HepG2 (cell line): ENCODE results near the gene FAM43B. TPM values are rescaled to one million over a fixed set of nuclear protein-coding genes. Genes with fewer than 3 reads are reported as not detected.

ENCODE experiments used
- BRD4 ChIP-seq: sonication (generic); formaldehyde crosslinking; IDR thresholded peaks from 2 replicates; pipeline ENCODE4 v1.4.0; 2020; ENCODE audit warnings: missing genetic modification reagents
- FOSL1 ChIP-seq: sonication (generic); formaldehyde crosslinking; IDR thresholded peaks from 2 replicates; pipeline ENCODE4 v1.9.0; 2021; ENCODE audit warnings: missing genetic modification reagents, borderline replicate concordance
- FOSL2 ChIP-seq: sonication (generic); formaldehyde crosslinking; IDR thresholded peaks from 2 replicates; pipeline ENCODE4 v1.4.0; 2020; ENCODE audit warnings: missing genetic modification reagents
- GTF2F1 ChIP-seq: fragments of 150-350 bp; IDR thresholded peaks from 2 replicates; pipeline ENCODE4 v1.6.1; 2014; ENCODE audit warnings: low read length
- IKZF4 ChIP-seq: sonication (generic); formaldehyde crosslinking; IDR thresholded peaks from 2 replicates; pipeline ENCODE4 v1.5.1; 2020; ENCODE audit warnings: borderline replicate concordance, mild to moderate bottlenecking, low read depth, missing genetic modification reagents; ENCODE audit errors: not compliant biosample characterization
- PHF8 ChIP-seq: sonication (generic); formaldehyde crosslinking; IDR thresholded peaks from 2 replicates; pipeline ENCODE4 v1.5.0; 2020; ENCODE audit warnings: missing genetic modification reagents
- SMARCE1 ChIP-seq: fragments of 450-650 bp; IDR thresholded peaks from 2 replicates; pipeline ENCODE4 v1.6.1; 2017; ENCODE audit warnings: borderline replicate concordance
- SNAPC2 ChIP-seq: sonication (generic); formaldehyde crosslinking; IDR thresholded peaks from 2 replicates; pipeline ENCODE4 v1.8.1; 2022; ENCODE audit warnings: mild to moderate bottlenecking, missing genetic modification reagents
- ZBTB20 ChIP-seq: sonication (generic); formaldehyde crosslinking; IDR thresholded peaks from 2 replicates; pipeline ENCODE4 v1.8.1; 2023; ENCODE audit warnings: missing genetic modification reagents, low read depth, mild to moderate bottlenecking, borderline replicate concordance
- ZNF136 ChIP-seq: sonication (generic); formaldehyde crosslinking; IDR thresholded peaks from 2 replicates; pipeline ENCODE4 v1.8.1; 2022; ENCODE audit warnings: low read depth, mild to moderate bottlenecking, moderate library complexity, missing genetic modification reagents
- ZNF207 ChIP-seq: fragments of 450-650 bp; IDR thresholded peaks from 2 replicates; pipeline ENCODE4 v1.6.1; 2016; ENCODE audit warnings: antibody characterized with exemption, borderline replicate concordance
- ZNF343 ChIP-seq: sonication (generic); formaldehyde crosslinking; IDR thresholded peaks from 2 replicates; pipeline ENCODE4 v1.4.0; 2020; ENCODE audit warnings: mild to moderate bottlenecking, missing genetic modification reagents
- ZNF383 ChIP-seq: sonication (generic); formaldehyde crosslinking; IDR thresholded peaks from 2 replicates; pipeline ENCODE4 v1.4.0; 2020; ENCODE audit warnings: missing genetic modification reagents, mild to moderate bottlenecking, borderline replicate concordance
- ZNF563 ChIP-seq: sonication (generic); formaldehyde crosslinking; IDR thresholded peaks from 2 replicates; pipeline ENCODE4 v1.8.0; 2022; ENCODE audit warnings: mild to moderate bottlenecking, moderate library complexity, missing genetic modification reagents
- ZNF777 ChIP-seq: sonication (generic); formaldehyde crosslinking; IDR thresholded peaks from 2 replicates; pipeline ENCODE4 v1.4.0; 2020; ENCODE audit warnings: missing genetic modification reagents
- polyA plus RNA-seq, 8 experiments: library from polyadenylated mRNA; depleted of rRNA in 3 of 8; stranded (reverse) in 7 of 8; unstranded in 1 of 8; fragments of >200 nt; fragmentation: Illumina TruSeq in 4 of 8; extraction: Trizol in 4 of 8; gene quantifications; 2 replicates each; pipeline versions ENCODE4 v1.2.1 to v1.2.3, GENCODE V29; 2011 to 2016; ENCODE audit warnings: low read depth in 4 of 8, missing spikeins in 1 of 8, mixed read lengths in 1 of 8; ENCODE audit not compliant: insufficient read depth in 1 of 8
- total RNA-seq, 5 experiments: library from RNA; depleted of rRNA; stranded (reverse); fragments of >200 nt; fragmentation: Illumina TruSeq; extraction: Trizol; gene quantifications; 2 replicates each; pipeline ENCODE4 v1.2.3, GENCODE V29; 2016; ENCODE audit warnings: low read depth in 1 of 5
- TF ChIP-seq, protein P1 (sequence below): sonication (generic); formaldehyde crosslinking; IDR thresholded peaks from 2 replicates; pipeline ENCODE4 v1.4.0; 2020; ENCODE audit warnings: mild to moderate bottlenecking, missing genetic modification reagents
- TF ChIP-seq, protein P2 (sequence below): sonication (generic); formaldehyde crosslinking; IDR thresholded peaks from 2 replicates; pipeline ENCODE4 v1.8.0; 2022; ENCODE audit warnings: mild to moderate bottlenecking, missing genetic modification reagents, borderline replicate concordance
- TF ChIP-seq, protein P3 (sequence below): sonication (generic); formaldehyde crosslinking; IDR thresholded peaks from 2 replicates; pipeline ENCODE4 v1.4.0; 2020; ENCODE audit warnings: missing genetic modification reagents
- TF ChIP-seq, protein P4 (sequence below): sonication (generic); formaldehyde crosslinking; IDR thresholded peaks from 2 replicates; pipeline ENCODE4 v1.5.1; 2020; ENCODE audit warnings: mild to moderate bottlenecking, missing genetic modification reagents

Gene FAM43B
- total and polyA plus RNA-seq, 2 of the 13 experiments (the other 11 are each of a cell fraction or from before 2014, with no cell fraction given) = 0.63 to 3.7 TPM

DNA sequence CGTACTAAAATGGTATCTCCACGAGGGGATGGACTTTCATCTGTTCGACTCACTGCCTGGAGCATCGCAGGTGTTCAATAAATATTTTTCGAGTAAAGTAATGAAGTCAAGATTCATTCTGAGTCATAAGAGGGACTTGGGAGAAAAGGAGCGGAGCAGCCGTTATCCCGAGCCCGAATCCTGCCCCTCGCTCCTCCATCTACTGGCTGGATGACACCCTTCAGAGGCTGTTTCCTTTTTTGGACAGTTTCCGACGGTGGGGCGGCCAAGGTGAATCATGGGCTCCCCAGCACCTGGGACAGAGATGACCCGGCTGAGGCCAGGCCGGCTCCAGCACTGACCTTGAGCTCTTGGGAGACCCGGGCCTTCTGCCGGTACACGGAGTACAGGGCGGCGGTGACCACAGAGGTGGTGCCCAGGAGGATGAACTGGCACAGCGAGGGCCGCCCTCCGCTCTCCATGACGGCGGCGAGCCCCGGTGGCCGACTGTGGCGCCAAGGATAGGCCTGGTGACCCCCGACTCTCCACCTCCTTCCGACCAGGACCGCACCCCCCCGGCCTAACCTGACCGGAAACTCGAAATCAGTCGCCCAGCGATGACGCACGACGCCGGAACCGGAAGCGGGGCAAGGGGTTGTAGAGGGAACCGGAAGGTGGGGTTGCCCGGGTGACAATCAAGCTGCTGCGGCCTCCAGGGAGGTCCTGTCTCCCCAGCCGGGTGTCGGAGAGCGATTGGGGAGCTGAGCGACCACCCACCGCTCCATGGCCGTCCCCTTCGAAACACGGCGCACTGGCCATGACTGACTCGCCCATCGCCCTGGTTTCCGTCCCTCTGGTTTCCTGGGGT is 44.6 kb upstream of the FAM43B start, which contains the start of gene MUL1 (continued):
- no peak for TF ChIP-seq IKZF4 (CRISPR knock-in tag)
- no peak for TF ChIP-seq FOSL1 (CRISPR knock-in tag)
- no peak for TF ChIP-seq ZNF383 (CRISPR knock-in tag)
- TF ChIP-seq BRD4 = peak; percentile 72; the same call in 1 of the 2 replicates
- no peak for TF ChIP-seq GTF2F1
- TF ChIP-seq, protein P1, sequence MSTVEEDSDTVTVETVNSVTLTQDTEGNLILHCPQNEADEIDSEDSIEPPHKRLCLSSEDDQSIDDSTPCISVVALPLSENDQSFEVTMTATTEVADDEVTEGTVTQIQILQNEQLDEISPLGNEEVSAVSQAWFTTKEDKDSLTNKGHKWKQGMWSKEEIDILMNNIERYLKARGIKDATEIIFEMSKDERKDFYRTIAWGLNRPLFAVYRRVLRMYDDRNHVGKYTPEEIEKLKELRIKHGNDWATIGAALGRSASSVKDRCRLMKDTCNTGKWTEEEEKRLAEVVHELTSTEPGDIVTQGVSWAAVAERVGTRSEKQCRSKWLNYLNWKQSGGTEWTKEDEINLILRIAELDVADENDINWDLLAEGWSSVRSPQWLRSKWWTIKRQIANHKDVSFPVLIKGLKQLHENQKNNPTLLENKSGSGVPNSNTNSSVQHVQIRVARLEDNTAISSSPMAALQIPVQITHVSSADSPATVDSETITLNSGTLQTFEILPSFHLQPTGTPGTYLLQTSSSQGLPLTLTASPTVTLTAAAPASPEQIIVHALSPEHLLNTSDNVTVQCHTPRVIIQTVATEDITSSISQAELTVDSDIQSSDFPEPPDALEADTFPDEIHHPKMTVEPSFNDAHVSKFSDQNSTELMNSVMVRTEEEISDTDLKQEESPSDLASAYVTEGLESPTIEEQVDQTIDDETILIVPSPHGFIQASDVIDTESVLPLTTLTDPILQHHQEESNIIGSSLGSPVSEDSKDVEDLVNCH (CRISPR knock-in tag) = no peak
- TF ChIP-seq, protein P2, sequence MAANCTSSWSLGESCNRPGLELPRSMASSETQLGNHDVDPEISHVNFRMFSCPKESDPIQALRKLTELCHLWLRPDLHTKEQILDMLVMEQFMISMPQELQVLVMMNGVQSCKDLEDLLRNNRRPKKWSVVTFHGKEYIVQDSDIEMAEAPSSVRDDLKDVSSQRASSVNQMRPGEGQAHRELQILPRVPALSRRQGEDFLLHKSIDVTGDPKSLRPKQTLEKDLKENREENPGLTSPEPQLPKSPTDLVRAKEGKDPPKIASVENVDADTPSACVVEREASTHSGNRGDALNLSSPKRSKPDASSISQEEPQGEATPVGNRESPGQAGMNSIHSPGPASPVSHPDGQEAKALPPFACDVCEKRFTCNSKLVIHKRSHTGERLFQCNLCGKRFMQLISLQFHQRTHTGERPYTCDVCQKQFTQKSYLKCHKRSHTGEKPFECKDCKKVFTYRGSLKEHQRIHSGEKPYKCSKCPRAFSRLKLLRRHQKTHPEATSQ (CRISPR knock-in tag) = peak; percentile 25; the same call in 1 of the 2 replicates
- TF ChIP-seq FOSL2 = peak; percentile 57; the same call in 1 of the 2 replicates
- peak; percentile 99 for TF ChIP-seq PHF8 (CRISPR knock-in tag)
- TF ChIP-seq ZNF343 (CRISPR knock-in tag) = no peak
- TF ChIP-seq ZBTB20 (CRISPR knock-in tag) = no peak
- TF ChIP-seq ZNF207 = no peak
- no peak for TF ChIP-seq SMARCE1
- TF ChIP-seq, protein P3, sequence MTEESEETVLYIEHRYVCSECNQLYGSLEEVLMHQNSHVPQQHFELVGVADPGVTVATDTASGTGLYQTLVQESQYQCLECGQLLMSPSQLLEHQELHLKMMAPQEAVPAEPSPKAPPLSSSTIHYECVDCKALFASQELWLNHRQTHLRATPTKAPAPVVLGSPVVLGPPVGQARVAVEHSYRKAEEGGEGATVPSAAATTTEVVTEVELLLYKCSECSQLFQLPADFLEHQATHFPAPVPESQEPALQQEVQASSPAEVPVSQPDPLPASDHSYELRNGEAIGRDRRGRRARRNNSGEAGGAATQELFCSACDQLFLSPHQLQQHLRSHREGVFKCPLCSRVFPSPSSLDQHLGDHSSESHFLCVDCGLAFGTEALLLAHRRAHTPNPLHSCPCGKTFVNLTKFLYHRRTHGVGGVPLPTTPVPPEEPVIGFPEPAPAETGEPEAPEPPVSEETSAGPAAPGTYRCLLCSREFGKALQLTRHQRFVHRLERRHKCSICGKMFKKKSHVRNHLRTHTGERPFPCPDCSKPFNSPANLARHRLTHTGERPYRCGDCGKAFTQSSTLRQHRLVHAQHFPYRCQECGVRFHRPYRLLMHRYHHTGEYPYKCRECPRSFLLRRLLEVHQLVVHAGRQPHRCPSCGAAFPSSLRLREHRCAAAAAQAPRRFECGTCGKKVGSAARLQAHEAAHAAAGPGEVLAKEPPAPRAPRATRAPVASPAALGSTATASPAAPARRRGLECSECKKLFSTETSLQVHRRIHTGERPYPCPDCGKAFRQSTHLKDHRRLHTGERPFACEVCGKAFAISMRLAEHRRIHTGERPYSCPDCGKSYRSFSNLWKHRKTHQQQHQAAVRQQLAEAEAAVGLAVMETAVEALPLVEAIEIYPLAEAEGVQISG (CRISPR knock-in tag) = peak; percentile 96
- TF ChIP-seq, protein P4, sequence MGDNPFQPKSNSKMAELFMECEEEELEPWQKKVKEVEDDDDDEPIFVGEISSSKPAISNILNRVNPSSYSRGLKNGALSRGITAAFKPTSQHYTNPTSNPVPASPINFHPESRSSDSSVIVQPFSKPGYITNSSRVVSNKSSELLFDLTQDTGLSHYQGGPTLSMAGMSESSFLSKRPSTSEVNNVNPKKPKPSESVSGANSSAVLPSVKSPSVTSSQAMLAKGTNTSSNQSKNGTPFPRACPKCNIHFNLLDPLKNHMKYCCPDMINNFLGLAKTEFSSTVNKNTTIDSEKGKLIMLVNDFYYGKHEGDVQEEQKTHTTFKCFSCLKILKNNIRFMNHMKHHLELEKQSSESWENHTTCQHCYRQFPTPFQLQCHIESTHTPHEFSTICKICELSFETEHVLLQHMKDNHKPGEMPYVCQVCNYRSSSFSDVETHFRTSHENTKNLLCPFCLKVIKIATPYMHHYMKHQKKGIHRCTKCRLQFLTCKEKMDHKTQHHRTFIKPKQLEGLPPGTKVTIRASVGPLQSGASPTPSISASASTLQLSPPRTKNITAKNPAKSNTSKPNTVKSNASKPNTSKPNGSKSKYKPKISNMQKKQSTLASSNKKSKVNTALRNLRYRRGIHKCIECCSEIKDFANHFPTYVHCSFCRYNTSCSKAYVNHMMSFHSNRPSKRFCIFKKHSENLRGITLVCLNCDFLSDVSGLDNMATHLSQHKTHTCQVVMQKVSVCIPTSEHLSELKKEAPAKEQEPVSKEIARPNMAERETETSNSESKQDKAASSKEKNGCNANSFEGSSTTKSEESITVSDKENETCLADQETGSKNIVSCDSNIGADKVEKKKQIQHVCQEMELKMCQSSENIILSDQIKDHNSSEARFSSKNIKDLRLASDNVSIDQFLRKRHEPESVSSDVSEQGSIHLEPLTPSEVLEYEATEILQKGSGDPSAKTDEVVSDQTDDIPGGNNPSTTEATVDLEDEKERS = peak; percentile 9; the same call in 1 of the 2 replicates
- TF ChIP-seq SNAPC2 (CRISPR knock-in tag) = no peak
- TF ChIP-seq ZNF136 (CRISPR knock-in tag) = no peak
- peak; percentile 78; the same call in 1 of the 2 replicates for TF ChIP-seq ZNF563 (CRISPR knock-in tag)
- TF ChIP-seq ZNF777 (CRISPR knock-in tag) = peak; percentile 78
